ACHN (cell line): ENCODE results near the gene STAC3.

Source experiments
- DNase-seq: peaks from one replicate; pipeline ENCODE4 v3.0.0-alpha.2; 2015
- in situ Hi-C: cut with HindIII; loops from 2 replicates; pipeline ENCODE4 v1.10.0; 2017; ENCODE audit warnings: low sequenced_read_pairs, low pct_ligation_motif_present, low pct_unique_long_range_greater_than_20kb

Gene STAC3

GRCh38 chr12:57216014-57216911, 34.7 kb downstream of the STAC3 start, which contains the start of gene NXPH4:
Gene NXPH4, plus strand, starts transcription at chr12:57216794. Its CDS starts 176 bp downstream, at chr12:57216970.
- in situ Hi-C loops, result no loop called here
- DNase-seq, result peak; percentile 39

- DNase-seq, result no peak
- in situ Hi-C loops, result no loop called here
Observed at GRCh38 chr12:57215668-57216013, 35.3 kb downstream of the STAC3 start.

DNA sequence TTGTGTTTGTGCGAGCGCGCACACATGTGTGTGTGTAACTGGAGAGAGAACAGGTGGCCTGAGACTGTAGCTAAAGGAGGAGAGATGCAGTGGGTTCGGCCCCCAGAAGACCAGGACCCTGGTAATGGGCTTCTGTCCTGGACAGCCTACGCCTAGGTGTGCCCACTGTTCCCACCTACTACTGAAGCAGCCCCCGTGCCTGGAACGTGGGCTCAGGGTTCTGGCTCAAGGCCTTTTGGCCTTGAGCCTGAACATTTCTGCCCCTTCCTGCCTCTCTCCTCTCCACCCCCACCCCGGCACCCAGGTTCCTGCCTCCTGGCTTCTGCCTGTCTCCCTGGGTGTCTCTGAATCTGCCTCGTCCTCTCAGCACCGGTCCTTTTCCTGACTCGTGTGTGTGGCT, 35.9 kb downstream of the STAC3 start:
- in situ Hi-C loops, result no loop called here
- no peak for DNase-seq

DNA sequence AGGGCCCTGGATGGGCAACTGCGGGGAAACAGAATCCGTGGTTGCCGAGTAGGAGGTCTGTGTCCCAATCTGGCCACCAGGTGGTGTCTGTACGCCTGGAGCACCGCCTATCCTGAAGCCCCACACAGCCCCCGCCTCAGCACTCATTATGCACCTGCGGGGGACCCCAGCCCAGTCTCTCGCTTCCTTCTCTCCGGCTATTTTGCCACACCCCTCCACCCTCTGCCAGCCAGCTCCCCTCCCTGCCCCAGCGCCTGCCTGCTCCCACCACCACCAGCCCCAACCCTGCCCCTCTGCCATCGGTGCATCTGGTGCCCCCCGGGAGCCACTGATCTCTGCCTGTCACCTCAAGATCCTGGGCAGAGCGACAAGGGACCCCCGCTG, 36.6 kb downstream of the STAC3 start:
- peak; percentile 79 for DNase-seq
- in situ Hi-C loops, result no loop called here

- no peak for DNase-seq
- in situ Hi-C loops, result no loop called here
Observed at GRCh38 chr12:57213763-57214397, 37.1 kb downstream of the STAC3 start.

GRCh38 chr12:57213058-57213715, 37.8 kb downstream of the STAC3 start:
- peak; percentile 92 for DNase-seq
- in situ Hi-C loops, result no loop called here

DNA sequence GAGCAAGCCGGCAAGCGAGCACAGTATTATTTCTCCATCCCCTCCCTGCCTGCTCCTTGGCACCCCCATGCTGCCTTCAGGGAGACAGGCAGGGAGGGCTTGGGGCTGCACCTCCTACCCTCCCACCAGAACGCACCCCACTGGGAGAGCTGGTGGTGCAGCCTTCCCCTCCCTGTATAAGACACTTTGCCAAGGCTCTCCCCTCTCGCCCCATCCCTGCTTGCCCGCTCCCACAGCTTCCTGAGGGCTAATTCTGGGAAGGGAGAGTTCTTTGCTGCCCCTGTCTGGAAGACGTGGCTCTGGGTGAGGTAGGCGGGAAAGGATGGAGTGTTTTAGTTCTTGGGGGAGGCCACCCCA, 38.3 kb downstream of the STAC3 start:
- DNase-seq, result no peak
- in situ Hi-C loops, result no loop called here

- no peak for DNase-seq
- in situ Hi-C loops, result no loop called here
Observed at GRCh38 chr12:57211791-57212700, 38.9 kb downstream of the STAC3 start.

DNA sequence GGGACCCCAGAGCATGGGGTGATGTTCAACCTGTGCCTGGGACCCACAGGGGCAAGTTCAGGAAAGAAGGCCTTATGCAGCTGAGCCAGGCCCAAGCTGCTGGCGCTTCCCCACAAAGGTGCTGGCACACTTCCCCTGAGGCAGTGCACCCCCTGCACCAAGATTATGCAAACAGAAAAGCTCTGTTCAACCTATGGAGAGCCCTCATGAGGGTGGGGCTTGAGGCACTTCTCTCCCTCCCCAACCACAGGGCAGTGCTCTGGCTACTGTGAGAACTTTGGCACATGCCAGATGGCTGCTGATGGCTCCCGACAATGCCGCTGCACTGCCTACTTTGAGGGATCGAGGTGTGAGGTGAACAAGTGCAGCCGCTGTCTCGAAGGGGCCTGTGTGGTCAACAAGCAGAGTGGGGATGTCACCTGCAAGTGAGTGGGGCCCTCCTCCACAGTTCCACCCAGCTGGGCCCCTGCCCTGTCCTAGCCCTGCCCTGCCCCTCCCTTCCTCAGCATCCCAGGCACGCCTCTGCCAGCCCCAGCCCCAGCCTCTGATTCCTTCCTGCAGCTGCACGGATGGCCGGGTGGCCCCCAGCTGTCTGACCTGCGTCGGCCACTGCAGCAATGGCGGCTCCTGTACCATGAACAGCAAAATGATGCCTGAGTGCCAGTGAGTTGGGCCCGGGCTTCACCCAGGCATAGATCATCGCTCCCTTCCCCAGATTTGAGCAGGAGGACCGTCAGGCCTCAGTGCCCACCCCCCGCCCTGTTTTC, 39.9 kb downstream of the STAC3 start:
- DNase-seq, result no peak
- in situ Hi-C loops, result no loop called here

DNA sequence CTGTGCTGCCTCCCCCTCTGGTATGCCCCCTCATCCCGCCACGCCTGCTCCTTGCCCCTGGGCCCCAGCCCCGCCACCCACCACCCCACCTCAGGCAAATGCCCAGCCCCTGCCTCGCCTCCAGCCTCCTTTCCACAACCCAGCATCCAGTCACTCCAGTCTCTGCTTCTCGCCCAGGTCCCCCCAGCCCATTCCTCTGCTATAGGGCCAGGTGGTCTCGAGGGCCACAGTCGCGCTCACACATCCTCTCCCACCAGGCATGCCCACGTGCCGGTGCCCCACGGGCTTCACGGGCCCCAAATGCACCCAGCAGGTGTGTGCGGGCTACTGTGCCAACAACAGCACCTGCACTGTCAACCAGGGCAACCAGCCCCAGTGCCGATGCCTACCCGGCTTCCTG, 40.5 kb downstream of the STAC3 start:
- in situ Hi-C loops, result no loop called here

DNA sequence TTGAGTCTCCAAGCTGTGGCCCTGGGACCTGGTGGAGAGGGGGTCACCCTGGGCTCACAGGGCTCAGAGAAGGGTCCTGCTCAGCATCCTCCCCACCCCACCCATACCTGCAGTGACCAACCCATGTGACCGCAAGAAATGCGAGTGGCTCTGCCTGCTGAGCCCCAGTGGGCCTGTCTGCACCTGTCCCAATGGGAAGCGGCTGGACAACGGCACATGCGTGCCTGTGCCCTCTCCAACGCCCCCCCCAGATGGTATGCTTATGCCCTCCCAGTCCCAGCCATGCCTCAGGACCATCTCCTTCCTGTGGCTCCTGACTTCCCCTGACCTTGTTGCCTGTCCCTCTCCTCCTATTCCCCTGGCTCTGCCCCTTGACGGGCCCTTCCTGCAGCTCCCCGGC, 41.1 kb downstream of the STAC3 start:
- DNase-seq, result no peak
- in situ Hi-C loops, result no loop called here

More for the DNA sequence above, 40.5 kb downstream of the STAC3 start:
- no peak for DNase-seq

GRCh38 chr12:57208631-57209282, 42.2 kb downstream of the STAC3 start:
- in situ Hi-C loops, result no loop called here
- no peak for DNase-seq

DNA sequence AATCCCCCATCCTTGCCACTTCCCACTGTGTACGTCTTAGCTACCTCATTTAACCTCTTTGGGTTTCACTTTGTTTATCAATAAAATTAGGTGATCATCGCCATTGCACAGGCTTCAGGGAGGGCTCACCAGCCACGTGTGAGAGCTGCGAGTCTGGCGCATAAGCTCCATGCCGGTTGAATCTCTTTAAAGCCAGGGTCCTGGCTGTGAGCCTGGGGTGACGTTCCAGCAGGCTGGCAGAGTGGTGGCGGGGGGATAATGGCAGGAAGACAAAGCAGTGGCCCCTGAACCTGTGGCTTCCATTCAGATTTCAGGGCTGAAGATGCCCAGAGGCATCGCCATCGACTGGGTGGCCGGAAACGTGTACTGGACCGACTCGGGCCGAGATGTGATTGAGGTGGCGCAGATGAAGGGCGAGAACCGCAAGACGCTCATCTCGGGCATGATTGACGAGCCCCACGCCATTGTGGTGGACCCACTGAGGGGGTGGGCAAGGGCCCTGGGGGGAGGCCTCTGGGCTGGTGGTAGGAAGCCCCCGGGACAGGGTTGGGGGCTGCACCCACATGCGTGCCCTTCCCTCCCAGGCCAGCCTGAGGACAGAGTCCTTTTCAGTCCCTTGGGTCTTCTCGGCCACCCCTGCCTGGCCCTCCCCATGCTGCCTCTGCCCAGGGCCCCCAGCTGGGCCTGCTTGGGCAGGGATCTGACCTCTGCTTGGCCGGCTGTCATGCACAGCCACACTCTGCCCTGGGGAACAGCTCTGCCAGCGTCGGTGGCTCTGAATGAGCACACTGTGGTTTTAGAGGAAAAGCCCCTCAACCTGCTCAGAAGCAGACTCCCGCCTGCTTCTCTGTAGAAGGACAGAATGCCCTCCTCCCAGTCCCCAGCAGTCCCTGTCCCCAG, 43.0 kb downstream of the STAC3 start:
- DNase-seq, result no peak
- in situ Hi-C loops, result no loop called here

GRCh38 chr12:57205931-57206330, 45.1 kb downstream of the STAC3 start:
- DNase-seq, result no peak
- in situ Hi-C loops, result no loop called here

DNA sequence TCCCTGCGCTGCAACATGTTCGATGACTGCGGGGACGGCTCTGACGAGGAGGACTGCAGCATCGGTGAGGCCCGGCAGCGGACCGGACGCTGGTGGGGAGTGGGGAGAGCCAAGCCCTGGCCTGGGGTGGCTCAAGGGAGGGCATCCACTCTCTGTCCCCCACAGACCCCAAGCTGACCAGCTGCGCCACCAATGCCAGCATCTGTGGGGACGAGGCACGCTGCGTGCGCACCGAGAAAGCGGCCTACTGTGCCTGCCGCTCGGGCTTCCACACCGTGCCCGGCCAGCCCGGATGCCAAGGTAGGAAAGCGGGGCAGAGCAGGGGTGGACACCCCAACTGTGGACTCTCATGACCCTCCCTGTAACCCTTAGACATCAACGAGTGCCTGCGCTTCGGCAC, 45.8 kb downstream of the STAC3 start:
- in situ Hi-C loops, result no loop called here
- no peak for DNase-seq

- no peak for DNase-seq
- in situ Hi-C loops, result no loop called here
Observed at GRCh38 chr12:57204454-57204853, 46.5 kb downstream of the STAC3 start.

- in situ Hi-C loops, result no loop called here
- DNase-seq, result no peak
Observed at GRCh38 chr12:57203791-57204190, 47.2 kb downstream of the STAC3 start.
